SH-SY5Y (cell line): ENCODE data around the gene TBC1D13.

Experiments
- GATA2 ChIP-seq: IDR thresholded peaks from 2 replicates; pipeline ENCODE4 v1.6.1; 2011; ENCODE audit warnings: mild to moderate bottlenecking, low read depth, low read length
- GATA3 ChIP-seq: IDR thresholded peaks from 2 replicates; pipeline ENCODE4 v1.6.1; 2011; ENCODE audit warnings: low read depth, mild to moderate bottlenecking, low read length, moderate library complexity

Gene TBC1D13, protein sequence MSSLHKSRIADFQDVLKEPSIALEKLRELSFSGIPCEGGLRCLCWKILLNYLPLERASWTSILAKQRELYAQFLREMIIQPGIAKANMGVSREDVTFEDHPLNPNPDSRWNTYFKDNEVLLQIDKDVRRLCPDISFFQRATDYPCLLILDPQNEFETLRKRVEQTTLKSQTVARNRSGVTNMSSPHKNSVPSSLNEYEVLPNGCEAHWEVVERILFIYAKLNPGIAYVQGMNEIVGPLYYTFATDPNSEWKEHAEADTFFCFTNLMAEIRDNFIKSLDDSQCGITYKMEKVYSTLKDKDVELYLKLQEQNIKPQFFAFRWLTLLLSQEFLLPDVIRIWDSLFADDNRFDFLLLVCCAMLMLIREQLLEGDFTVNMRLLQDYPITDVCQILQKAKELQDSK

DNA sequence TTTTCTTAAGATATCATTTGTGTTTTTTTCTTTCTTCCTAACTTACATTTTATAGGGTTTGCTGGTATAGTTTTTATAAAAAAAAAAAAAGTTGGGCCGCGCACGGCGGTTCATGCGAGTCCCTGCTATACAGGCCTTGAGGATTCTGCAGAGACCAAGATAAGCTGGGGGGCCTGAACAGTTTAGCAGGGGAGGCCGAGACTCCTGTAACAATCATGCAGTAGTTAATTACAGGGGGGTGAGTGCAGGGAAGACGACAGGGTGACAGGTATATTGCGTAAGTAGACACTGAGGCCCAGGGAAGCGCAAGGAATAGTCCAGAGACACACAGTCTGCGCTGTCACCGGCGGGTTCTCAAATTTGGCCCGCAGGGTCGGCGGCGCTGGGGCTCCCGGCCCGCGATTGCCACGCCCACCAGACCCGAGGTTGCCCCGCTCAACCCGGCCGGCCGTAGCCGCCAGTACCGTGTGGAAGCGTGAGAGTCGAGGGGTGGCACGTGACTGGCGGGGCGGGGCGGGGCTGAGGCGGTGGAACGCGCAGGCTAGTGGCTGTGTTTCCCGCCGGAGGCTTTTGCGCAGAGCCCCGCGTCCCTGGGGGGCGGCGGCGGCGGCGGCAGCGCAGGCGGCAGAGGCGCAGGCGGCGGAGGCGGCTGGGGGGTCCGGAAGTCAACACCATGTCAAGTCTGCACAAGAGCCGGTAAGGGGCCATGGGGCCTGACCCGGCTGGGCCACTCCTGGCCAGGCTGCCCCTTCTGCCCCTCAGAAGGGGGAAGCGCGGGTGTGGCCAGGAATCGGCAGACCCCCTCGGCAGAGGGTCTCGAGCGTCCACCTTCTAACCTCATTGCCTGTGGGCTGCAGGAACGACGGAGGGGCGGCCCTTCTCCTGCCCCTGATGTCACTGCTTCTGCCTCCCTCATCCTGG is at the start of gene TBC1D13:
TBC1D13 (plus strand) TSS at position 573 of the 921 bp plus-strand sequence; CDS start at position 674, 101 bp downstream.
- TF ChIP-seq GATA2 (no peak), GATA3 (no peak)

DNA sequence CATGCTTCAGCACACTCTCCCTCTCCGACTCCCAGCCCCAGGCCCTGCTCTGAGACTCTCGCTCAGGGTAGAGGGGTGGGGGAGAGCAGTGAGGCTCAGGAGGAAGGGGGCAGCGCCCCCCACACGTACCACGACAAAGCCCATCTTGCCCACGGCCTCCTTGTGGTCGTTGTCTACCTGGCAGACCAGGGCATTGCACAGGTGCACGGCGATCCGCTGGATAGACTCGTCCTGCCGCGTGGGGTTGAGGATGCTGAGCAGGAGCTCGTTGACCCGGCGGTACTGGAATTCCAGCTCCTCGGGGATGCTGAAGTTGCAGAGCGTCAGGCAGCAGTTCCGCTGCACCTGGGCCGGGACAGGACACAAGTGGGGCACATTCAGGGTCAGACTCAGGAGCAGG is 44.7 kb upstream of the TBC1D13 start:
- TF ChIP-seq GATA2: no peak
- no peak for TF ChIP-seq GATA3

DNA sequence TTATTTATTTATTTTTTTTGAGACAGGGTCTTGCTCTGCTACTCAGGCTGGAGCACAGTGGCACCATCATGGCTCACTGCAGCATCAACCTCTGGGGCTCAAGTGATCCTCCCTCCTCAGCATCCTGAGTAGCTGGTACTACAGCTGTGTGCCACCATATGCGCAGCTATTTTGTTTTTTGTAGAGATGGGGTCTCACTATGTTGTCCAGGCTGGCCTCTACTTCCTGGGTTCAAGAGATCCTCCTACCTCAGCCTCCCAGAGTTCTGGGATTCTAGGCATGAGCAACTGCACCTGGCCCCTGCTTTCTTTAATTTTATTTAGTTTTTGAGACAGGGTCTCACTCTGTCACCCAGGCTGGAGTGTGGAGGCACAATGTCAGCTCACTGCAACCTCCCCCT is 43.6 kb upstream of the TBC1D13 start:
- no peak for TF ChIP-seq GATA3
- no peak for TF ChIP-seq GATA2

DNA sequence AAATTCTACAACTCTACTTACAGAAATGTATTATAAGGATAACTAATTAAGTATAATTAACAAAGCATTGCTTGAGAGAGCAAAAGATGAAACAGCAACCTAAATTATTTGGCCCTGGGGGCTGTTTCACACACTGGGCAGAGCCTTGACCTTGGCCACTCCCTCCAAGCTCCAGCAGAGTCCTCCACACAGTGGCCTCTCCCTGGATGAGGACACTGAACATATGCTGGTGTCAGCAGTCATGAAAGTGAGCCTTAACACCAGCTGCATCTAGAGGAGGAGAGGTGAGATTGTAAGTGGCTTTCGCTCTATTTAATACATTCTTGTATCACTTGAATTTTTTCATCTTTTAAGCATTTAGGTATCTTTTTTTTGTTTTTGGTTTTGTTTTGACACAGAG is 39.8 kb upstream of the TBC1D13 start:
- TF ChIP-seq GATA3: no peak
- no peak for TF ChIP-seq GATA2

DNA sequence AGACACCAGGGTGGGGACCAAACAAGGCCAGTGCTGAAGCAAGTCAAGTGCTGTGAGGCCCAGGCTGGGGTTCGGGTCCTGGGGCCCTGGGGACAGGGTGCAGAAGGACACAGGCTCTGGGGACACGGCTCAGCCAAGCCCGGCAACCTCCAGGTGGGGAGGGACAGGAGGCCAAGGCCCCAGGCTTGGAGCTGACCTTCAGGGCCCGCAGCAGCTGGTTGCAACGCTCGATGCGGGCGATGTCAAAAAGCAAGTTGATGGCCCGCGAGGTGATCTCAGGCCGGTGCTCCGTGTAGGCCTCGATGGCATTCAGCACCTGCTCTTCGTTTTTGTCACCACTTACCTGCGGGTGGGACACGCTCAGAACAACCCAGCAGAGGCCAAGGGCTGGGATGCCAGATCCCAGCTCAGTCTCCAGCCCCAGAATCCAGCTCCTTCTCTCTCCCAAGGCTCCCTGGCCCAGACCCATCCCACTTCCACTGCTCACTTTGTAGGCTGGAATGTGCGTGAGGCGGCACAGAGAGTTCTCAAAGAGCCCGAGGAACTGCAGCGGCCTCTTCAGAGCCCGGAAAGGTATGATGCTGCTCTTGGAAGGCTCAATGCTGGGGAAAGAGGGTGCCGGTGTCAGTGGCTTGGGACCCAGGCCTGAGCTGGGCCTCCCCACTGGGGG is 36.0 kb upstream of the TBC1D13 start:
- no peak for TF ChIP-seq GATA2
- no peak for TF ChIP-seq GATA3

DNA sequence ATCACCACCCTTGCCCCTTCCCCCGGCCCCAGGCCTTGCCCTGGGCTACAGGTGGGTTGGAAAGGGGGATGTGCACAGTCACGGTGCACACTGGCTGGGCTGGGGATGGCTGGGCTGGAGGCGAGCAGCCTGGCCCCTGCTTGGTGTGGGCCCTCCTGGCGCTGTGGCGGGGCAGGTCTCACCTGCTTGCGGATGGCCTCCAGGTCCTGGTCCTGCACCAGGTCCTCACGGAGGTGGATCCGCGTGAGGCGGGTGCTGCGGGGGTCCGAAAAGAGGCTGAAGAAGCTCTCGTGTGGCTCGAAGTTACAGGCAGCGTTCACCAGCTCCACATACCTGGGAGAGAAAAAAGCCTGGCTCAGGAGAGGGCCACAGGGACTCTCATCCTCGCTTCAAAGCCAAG is 33.4 kb upstream of the TBC1D13 start:
- TF ChIP-seq GATA2 (no peak), GATA3 (no peak)

DNA sequence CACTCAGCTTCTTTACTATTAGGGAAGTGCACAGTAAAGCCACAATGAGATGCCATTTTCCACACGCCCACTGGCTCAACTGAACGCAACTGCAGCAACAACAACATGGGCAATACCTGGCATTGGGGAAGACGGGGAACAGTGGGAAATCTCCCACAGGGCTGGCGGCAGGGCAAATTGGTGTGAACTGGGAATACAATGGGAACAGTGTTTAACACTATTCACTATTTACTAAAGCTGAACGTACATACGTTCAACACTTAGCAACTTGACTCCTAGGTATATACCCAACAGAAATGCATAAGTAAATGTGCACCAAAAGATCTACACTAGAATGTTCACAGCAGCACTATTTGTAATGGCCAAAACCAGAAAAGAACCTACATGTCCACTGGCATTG is 29.5 kb upstream of the TBC1D13 start:
- no peak for TF ChIP-seq GATA2
- TF ChIP-seq GATA3: no peak

DNA sequence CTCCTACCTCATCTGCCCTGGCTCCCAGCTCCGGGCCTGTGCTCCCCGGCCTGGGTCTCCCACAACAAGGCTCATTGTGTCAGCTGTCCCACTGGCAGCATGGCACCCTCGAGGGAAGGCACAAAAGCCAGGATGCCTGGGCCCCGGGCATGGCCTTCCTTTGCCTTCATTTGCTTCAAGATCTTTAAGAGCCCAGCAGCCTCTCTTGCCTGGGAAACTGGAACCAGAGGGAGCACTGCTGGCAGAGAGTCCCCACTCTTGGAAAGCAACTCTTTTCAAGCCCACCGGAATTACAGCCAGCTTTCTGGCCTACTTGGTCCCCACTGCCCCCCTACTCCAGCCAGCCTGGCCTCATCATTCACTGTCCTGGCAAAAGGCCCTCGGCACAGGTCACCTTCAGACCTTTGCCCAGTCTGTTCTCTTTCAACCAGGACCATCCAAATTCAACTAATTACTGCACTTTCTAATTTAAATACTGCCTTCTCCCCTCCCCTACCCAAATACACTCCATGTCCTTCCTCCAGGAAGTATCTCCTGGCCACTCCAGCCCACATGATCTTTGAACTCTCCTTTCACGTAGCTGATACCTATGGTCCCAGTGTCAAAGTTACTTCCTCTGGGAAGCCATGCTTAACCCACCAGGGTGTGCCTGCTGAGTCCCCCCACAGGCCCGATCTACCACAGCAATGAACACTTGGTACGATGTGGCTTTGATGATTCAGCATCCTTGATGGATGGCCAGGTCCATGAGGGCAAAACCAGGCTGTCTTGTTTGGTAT is 24.2 kb upstream of the TBC1D13 start:
- TF ChIP-seq GATA2 (no peak), GATA3 (no peak)

DNA sequence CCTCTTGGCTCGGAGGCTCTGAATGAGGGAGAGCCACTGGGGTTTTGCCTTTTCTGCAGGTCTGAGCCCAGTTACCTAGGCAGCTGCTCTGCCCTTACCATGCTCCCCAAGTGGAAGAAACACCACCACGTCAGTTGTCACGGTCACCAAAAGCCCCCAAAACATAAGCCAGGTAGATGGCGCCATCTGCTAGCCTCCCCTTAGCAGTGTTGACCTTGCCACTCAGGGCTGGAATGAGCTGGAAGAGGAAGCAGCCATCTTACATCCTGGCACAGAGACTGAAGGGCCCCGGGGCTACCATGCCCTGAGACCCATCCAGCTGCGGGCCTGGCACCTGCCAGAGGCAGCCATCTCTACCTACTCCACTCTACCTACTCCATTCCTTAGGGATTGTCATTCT is 22.7 kb upstream of the TBC1D13 start:
- TF ChIP-seq GATA2 (no peak), GATA3 (no peak)

DNA sequence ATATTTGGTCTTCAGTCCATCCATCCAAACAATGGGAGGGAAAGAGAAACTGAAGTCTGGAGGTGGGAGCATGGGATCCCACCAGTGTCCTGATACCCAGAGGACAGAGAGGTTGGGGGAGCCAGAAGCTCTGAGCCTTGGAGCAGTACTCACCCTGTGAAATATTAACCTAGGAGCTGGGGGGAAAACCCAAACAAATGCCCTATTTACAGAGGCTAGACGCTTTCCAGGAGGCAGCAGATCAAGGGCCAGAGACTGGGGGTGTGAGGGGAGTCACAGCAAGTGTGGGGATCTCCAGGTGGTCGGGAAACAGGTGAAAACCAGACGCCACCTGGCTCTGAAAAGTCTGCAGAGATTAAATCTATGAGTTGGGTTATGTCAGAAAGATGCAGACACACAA is 21.6 kb upstream of the TBC1D13 start:
- no peak for TF ChIP-seq GATA2
- TF ChIP-seq GATA3: no peak

DNA sequence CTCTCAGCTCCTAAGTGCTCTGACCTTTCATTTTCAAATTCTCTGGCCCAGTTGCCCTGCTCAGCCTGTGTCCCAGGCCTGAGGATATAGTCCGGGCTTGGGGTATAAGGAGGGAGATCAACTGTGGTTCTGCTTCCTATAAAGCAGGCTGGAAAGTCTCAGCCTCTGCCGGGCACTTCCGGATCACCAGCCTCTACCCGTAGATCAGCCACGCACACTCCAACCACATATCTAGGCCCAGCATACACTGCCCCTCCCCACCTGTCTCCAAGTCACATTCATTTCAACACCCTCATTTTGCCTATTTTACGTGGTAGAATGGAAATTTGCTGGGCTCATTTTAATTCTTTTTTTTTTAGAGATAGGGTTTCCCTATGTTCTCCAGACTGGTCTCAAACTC is 18.4 kb upstream of the TBC1D13 start:
- TF ChIP-seq GATA3: no peak
- no peak for TF ChIP-seq GATA2

DNA sequence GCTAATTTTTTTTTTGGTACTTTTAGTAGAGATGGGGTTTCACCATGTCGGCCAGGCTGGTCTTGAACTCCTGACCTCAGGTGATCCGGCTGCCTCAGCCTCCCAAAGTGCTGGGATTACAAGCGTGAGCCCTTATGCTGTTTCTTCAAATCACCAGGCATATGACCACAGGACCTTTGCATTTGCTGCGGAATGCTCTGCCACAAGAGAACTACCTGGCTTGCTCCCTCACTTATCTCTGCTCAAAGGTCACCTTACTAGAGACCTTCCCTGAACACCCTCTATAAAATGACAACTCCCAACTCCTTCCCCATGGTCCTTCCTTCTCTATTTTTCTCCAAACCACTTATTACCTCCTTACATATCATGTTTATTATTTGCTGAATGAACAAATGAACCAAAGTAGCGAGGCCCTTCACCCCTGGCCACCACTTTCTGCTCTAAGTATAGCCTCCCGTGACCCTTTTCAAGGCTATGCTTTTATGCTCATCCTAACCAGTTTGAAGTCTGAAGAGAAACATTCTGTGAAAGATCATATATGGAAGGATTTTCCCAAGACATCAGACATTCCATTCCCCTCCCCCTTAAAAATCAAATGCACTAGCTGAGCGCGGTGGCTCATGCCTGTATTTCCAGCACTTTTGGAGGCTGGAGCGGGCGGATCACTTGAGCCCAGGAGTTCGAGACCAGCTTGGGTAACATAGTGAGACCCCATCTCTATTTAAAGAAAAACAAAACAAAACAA is 16.6 kb upstream of the TBC1D13 start:
- TF ChIP-seq GATA3 (no peak), GATA2 (no peak)

DNA sequence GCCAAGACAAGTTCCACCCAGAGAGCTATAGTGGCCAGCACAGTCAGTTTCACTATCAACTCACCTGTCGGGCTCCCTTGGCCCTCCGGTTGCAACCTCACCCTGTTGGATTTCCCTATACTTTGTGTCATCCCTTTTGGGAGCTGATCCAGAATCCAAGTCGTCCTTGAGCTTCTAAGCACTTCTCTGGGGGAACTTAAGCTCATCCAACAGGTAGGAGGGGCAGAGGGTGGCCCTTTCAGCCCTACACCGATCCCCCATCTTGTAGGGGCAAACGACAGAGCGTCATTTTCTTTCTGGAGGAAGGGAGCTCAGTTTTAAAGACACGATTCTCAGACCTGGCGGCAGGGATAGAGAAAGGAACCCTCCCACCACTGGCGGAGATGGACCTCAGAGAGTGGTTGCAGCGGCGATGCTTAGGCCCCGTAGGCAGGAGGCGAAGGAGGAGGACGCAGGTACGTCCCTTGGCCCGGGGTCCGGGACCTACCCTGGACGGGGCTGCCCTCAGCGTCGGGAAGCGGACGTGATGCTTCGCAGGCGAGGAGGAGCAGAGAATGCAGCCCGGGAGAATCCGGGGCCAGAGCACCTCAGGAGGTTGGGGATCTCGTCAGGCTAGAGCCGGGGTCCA is 15.8 kb upstream of the TBC1D13 start:
- TF ChIP-seq GATA3: no peak
